AG20443 (cell line): Measurements from ENCODE around the gene PATJ.
"Not testable (repeated sequence)": the region's sequence is repeated elsewhere in the genome, so short reads cannot be mapped to it uniquely, and the experiment has no call there.

Experiments
- DNase-seq: peaks from one replicate; pipeline ENCODE4 v3.0.0; 2012; ENCODE audit warnings: low spot score, mixed read lengths

Gene PATJ

DNA sequence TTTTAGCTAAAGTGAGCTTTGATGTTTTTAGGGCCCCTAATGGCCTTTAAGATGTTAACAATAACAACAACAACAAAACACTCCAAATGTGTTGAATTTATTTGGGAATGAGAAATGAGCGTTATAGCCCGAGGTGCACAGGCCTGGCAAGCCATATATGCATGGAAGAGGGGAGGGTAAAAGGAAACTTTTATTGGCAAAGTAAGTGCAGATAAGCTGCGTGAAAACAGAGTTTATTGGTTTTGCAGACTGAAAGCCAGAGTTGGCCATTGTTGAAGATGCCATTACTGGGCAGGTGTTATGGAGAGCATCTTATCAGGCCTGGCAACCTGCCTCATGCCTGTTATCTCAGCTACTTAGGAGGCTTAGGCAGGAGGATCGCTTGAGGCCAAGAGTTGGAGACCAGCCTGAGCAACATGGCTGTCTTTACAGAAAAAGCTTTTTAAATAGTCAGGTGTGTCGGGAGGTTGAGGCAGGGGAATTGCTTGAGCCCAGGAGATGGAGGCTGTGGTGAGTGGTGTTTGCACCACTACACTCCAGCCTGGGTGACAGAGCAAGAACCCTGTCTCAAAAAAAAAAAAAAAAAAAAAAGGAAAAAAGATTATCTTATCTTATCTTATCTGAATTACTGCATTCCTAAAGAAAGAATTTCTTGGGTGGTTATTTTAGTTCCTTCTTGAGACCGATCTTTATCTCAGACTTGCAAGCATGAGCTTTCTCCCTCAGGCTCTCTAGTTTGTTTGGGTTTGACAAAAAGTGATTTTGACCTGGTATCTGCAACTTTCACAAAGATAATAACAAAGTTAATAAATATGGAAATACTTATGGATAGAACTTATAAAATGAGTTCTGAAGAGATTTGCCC, 1.7 kb downstream of the PATJ start:
- no peak for DNase-seq

DNA sequence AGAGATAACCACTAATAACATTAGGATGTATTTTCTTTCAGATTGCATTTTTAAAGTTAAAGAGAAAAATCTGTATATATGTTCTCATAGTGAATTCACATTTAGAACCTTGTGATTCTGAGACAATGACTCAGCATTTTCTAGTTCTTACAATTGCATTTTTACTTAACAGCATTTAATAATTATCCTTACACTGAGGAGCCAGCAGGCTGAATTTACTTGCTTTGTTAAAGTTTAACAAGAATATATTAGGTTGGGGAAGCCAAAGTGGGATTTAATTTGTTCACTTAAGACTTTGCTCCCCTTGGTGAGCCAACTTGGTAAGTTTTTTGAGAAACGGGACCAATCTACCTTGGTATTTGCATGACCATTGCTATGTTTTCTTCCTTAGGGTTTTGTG, 4.5 kb downstream of the PATJ start:
- DNase-seq, result peak; percentile 16

DNA sequence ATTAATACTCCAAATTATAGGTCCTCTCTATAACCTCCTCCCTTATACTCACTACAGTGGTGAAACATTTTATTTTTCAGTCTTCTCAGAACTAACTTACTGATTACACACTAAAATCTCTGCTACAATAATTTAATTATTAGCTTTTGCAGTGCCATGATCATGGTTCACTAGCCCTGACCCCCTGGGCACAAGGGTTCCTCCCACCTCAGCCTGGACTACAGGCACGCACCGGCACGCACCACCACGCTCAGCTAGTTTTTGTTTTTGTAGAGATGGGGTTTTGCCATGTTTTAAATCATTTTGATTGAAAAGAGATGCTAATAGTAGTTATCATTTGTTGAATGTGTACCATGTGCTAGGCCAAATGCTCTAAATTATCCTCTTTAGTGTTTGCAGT, 6.3 kb downstream of the PATJ start:
- DNase-seq, result no peak

DNA sequence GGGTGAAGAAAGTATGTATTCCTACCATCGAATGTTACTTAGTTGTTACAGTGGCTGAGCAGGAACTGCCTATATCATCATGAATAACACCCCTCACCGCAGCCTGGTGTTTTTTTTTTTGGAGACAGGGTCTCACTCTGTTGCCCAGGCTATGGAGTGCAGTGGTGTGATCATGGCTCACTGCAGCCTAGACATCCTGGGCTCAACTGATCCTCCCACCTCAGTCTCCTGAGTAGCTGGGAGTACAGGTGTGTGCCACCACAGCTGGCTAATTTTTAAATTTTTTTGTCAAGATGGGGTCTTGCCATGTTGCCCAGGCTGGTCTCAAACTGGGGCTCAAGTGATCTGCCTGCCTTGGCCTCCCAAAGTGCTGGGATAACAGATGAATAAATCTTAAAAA, 7.3 kb downstream of the PATJ start:
- DNase-seq, result no peak

DNA sequence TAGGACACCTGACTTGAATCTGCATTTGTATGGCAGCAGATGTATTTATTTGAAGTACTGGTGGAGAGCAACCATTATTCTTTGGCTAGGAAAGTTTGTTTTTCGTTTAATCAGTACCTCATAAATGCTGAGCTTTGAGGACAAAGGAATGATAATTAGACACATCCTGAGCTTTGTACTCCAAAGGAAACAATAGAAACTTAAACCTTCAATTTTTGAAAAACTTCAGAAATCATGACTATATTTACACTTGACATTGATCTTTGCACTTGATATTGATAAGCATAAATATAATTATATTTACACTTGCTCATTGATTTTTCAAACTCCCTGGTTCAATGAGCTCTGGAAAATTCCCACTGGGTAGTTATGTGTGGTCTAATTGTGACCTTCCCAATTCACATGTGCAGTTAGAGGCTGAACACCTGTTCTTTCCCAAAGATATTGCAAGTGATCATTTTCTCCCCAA, 10.7 kb downstream of the PATJ start:
- no peak for DNase-seq

DNA sequence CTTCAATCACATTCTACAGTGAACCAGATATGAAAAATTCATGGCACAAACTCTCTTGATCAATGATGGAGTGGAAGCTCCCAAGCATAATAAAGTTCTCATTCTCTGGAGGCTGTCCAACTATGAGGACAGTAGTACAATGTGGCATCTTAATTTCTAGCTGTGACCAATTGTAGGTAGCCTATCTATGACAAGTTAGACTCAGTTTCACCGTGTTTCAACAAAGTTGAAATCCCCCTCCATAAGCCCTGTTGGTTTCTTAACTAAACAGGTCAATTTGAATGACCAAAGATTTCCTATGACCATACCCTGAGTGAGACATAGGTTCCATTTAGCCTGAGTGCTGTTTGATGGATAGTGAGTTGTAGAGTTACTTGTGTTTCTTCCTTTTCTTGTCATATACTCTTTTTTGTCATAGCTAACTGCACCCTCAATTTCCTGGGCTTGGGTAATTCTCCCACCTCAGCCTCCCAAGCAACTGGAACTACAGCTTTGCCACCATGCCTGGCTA, 11.8 kb downstream of the PATJ start:
- no peak for DNase-seq

DNA sequence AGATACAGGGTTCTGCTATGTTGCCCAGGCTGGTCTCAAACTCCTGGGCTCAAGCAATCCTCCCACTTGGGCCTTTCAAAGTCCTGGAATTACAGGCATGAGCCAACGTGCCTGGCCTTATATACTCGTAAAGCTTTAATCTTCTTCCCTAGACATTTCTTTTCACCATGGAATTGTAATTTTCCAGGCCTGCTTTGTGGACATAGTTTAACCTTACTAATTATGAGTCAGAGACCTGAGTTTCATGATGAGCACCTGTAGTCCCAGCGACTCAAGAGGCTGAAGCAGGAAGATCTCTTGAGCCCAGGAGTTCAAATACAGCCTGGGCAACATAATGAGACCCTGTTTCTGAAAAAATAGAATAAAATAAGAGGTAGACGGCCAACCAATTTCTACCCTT, 12.3 kb downstream of the PATJ start:
- no peak for DNase-seq

DNA sequence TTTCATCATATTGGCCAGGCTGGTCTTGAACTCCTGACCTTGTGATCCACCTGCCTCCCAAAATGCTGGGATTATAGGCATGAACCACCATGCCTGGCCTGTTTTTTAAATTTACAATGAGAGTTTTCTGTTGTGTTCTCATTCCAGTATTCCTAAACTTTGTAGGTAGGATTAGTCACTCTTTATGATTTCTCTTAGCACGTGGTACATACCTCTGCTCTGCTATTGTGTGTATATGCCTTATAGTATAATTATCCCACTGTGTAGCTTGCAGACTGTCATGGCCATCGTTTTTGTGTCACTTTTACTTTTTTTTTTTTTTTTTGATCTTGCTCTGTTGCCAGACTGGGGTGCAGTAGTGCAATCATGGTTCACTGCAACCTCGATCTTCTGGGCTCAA, 14.5 kb downstream of the PATJ start:
- no peak for DNase-seq

DNA sequence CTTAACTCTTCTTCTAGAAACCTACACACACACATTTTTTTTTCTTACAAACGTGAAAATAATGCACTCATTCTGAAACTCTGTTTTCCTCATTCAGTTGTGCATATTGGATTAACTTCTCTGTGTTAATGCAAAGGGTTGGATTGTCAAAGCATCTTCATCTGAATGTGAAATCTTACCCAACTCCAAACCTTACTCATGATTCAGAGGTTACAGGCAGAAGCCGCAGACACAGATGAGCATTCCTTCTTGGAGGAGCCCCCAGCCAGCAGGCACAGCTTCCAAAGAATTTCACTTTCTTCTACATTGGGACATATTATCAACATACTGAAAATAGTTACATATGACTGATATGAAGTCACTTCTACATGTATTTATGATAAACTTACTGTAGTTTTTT, 15.7 kb downstream of the PATJ start:
- peak; percentile 57 for DNase-seq

DNA sequence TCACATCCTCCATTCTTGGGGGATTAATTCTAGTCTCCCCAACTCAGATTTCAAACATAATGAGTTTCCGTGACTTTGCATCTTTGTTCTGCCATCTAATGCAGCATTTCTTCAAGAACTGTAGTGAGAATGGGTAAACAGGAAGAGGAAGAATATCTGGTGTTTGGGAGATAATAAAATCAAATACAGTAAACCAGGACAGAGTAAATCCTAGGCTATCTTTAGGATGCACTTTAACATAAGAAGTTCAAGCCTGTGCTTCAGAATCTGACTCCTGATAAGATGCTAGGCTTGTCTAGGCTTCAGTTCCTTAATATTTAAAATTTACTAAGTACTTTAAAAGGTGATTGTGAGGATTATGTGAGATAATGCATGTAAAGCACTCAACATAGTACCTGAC, 27.9 kb downstream of the PATJ start:
- DNase-seq, result no peak

DNA sequence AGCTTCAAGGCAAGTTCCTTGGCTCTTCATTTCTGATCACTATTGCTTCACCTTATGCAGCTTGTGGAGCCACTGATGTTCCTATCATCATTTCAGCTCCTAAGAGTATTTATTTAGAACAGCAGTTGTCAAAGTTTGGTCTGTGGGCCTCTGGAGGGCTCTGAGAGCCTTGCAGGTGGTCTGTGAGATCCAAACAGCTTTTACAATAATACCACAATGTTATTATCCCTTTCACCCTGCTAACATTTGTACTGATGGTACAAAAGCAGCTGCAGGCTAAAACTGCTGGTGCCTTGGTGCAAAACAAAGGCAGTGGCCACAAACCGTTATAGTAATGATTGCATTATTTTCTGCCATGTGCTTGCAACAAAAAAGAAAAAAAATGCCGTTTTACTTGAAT, 33.8 kb downstream of the PATJ start:
- no peak for DNase-seq

DNA sequence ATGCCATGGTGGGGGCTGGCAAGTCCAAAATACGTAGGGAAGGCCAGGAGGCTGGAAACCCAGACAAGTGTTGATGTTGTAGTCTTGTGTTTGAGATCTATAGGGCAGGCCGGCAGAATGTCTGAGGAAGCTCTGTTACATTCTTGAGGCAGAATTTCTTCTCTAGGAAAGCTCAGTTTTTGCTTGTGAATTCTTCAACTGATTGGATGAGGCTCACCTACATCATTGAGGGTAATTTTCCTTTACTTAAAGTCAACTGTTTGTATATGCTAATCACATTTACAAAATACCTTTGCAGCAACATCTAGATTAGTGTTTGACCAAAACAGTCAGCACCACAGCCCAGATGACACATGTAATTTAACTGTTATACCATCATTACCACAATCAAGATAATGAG, 37.0 kb downstream of the PATJ start:
- DNase-seq, result no peak

DNA sequence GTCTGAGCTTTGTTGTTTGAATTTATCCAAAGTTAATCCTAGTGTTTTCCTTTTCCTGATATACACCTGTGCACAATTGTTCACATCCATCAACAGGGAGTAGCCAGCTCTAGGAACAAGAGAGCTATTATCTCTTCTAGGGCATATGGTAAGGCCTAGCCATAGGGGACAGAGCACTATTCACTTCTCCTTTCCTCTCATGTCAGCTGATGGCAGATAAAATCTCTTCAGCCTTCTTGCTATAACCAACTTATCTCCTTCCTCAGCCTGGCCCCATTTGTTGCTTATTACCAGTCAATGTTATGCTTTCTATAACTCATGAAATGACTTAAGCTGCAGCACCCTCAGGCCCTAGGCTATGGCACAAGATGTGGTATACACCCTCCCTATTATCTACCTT, 38.9 kb downstream of the PATJ start:
- no peak for DNase-seq

DNA sequence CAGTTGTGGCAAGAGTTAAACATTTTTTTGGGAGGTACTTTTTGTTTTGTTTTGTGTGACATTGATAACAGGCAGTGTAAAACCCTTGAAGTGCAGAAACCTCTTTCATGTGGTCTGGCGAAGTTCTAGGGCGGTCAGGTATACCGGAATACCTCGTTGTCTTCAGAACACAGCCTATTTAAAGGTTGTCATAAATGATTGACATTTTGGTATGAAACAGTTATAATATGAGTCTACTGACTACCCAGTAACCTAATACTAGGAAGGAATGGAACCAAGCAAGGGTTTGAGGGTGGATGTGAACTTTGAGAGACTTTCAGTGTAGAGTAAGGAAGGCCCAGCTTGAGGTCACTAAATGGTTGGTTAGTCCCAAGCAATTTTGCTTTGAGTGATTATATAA, 40.5 kb downstream of the PATJ start:
- DNase-seq, result no peak

DNA sequence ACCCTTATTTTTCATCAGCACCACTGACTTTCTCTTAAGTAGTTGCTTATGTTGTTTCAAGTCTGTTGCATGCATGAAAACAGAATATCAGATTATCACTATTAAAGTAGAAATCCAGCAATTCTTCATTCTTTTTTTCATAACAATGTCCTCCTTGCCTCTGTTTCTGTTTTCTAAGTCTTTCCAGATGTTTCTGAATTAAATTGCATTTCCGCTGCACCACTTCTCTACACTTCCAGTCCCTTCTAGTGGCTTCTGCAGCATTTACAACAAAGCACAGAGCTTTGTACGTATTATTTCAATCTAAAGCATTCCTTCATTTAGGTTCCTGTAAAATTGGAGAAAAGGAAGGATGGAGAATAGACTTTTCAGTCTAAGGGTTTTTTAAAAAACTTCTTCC, 42.4 kb downstream of the PATJ start:
- DNase-seq, result no peak

DNA sequence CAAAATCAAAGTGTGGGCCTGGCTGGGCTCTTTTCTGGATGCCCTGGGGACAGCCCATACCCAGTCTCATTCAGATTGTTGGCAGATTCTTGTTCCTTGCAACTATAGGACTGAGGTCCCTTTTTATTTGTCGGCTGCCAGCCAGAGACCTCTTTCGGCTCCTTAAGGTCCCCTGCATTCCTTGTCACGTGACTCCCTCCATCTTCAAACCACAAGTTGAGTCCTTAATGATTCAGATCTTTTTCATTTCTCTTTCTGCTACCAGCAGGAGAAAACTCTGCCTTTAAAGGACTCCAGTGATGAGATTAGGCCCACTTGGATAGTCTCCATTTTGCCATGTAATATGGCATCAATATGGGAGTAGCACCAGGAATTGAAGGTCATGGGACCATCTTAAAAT, 48.6 kb downstream of the PATJ start:
- no peak for DNase-seq

DNA sequence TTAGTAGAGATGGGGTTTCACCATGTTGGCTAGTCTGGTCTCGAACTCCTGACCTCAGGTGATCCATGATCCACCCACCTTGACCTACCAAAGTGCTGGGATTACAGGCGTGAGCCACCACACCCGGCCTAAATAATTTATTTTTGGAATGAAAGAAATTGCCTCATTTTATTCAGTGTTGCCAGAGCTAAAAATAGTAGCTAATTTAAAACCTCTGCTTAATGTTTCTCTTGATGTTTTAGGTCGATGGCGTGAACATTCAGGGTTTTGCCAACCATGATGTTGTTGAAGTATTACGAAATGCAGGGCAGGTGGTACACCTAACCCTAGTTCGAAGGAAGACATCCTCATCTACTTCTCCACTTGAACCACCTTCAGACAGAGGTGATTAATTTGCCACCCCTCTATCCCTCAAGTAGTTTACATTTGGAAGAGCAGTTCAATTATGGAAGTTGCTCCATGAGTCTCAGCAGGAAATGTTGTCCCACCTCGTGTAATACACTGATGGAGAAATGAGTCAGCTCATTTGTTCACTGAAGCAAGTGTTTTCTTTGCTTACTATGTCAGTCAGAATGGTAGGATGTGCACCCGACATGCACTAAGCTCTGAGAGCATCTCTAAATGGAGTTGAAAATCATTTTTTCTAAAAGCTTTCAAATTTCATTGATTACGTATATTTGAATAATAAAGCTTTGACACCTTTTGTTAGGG, 54.9 kb downstream of the PATJ start:
- no peak for DNase-seq

DNA sequence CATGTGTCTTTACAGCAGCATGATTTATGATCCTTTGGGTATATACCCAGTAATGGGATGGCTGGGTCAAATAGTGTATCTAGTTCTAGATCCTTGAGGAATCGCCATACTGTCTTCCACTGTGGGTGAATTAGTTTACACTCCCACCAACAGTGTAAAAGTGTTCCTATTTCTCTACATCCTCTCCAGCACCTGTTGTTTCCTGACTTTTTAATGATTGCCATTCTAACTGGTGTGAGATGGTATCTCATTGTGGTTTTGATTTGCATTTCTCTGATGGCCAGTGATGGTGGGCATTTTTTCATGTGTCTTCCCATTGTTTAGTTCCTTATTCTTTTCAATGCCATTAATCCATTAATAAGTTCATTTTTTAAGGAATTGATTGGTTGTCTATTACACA, 58.8 kb downstream of the PATJ start:
- DNase-seq, result not testable (repeated sequence)

DNA sequence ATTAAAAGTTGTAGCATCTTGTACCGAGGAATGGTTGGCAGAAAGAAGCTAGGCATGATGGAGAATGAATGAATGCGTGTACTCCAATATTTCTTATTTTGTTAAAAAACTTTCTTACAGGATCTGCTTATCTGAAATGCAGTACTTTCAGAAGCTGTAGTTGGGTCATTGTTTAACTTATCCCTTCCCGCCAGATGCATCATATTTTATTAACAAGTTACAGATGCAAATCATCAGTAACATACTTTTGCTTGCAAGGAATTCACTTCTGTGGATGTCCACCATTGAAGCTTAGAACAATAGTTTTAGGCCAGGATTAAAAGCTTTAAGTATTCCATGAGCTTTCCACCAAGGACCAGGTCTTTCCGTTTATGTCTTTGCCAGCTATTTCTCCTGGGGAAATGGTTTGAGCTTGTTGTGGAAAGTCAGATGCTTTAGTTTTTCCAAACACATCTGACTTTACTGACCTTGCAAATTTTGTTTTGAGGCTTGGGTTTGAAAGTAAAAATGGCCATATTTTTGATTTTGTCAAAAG, 65.4 kb downstream of the PATJ start:
- DNase-seq, result peak; percentile 21

DNA sequence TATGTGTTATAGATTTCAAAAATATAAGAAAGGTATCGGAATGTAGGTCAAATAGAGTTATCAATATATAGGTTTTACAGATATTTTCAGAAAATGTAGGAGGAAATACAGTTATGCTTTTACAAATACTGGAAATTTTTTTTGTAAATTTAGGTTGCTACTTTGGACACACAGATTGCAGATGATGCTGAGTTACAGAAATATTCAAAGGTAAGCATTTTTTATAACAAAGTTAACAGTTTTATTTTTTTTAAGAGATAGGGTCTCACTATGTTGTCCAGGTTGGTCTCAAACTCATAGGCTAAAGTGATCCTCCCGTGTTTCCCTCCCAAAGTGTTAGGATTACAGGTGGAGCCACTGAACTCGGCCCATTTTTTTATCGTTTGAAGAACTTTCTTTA, 66.0 kb downstream of the PATJ start:
- no peak for DNase-seq

DNA sequence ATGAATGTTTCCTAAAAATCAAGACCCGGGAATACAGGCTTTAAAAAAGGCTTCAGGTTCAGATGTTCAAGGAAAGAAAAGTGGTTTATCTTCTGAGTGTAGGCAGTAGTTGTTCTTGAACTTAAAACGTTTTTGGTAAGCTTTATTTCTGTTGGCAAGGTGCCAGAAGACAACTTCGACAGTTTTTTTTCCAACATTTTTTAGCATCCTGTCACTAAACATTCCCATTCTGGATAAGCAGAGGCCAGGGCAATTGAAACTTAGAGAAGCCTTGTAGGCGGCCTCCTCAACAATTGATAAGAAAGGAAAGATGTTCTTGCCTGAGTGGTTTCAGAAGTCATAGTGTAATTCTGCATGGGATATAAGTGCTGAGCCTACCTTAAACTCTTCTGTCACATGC, 66.7 kb downstream of the PATJ start:
- peak; percentile 14 for DNase-seq

DNA sequence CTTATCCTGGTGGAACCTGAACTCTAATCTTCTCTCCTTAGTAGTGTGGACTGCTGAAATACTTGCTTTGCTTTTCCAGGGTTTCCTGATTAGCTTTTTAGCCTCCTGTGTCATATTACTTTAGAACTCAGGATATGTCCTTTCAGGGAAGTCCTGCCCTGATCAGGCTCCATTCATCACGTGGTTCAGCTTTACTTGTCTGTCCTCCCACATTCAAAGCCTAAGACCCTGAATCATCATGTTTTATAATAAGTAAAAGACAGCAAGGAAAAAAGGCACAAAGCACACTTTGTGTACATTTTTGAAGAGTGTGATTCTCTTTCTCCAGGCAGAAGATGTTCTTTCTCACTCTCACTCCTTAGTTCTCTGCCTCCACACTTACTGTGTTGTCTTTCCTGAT, 70.6 kb downstream of the PATJ start:
- DNase-seq, result no peak

DNA sequence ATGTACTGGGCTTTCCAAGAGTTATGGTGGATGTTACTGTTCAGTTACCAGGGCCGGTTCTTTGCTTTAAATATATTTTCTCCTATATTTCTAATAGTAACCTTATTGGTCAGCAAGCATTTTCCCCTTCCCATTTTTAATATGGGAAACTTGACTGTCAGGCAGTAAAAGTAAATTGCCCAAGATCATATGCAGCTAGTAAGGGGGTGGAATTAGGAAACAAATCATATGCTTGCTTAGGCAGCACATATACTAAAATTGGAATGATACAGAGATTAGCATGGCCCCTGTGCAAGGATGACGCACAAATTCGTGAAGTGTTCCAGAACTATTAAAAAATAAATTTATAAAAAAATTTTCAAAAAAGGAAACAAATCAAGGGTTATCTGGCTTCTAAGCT, 73.9 kb downstream of the PATJ start:
- no peak for DNase-seq
